Type B pancreatic cell (in vitro differentiated cells): ENCODE results near the gene ACKR3. TPM values are rescaled to one million over a fixed set of nuclear protein-coding genes. Genes with fewer than 3 reads are reported as not detected.

Experiments
- DNase-seq: peaks from one replicate; pipeline ENCODE4 v3.0.0; 2021; ENCODE audit warnings: mixed read lengths; ENCODE audit not compliant: unreplicated experiment; ENCODE audit errors: extremely low spot score
- H3K27ac Mint-ChIP-seq: 2 replicates; pipeline ENCODE4 v1.8.0; 2021; ENCODE audit warnings: mild to moderate bottlenecking, mixed read lengths
- H3K27me3 Mint-ChIP-seq: 2 replicates; pipeline ENCODE4 v1.8.0; 2021; ENCODE audit warnings: mixed read lengths
- H3K36me3 Mint-ChIP-seq: 2 replicates; pipeline ENCODE4 v1.8.0; 2021; ENCODE audit warnings: mixed read lengths
- H3K4me1 Mint-ChIP-seq: one replicate; pipeline ENCODE4 v1.8.0; 2021; ENCODE audit warnings: mixed read lengths; ENCODE audit not compliant: unreplicated experiment
- H3K4me3 Mint-ChIP-seq: 2 replicates; pipeline ENCODE4 v1.8.0; 2021; ENCODE audit warnings: mild to moderate bottlenecking, mixed read lengths
- H3K9me3 Mint-ChIP-seq: 2 replicates; pipeline ENCODE4 v1.8.0; 2021; ENCODE audit warnings: mixed read lengths
- total RNA-seq: library from RNA; stranded (reverse); gene quantifications from 2 replicates; pipeline ENCODE4 v1.2.1, GENCODE V29; 2021; ENCODE audit warnings: low replicate concordance
- TF ChIP-seq, protein P1 (sequence below): fragments of 200-600 bp; sonication (generic); conservative IDR thresholded peaks from 2 replicates; pipeline ENCODE4 v1.5.0; 2021; ENCODE audit warnings: antibody characterized with exemption, mild to moderate bottlenecking

Gene ACKR3
- total RNA-seq, 1 donor from 2014 or later: 44.6 TPM

DNA sequence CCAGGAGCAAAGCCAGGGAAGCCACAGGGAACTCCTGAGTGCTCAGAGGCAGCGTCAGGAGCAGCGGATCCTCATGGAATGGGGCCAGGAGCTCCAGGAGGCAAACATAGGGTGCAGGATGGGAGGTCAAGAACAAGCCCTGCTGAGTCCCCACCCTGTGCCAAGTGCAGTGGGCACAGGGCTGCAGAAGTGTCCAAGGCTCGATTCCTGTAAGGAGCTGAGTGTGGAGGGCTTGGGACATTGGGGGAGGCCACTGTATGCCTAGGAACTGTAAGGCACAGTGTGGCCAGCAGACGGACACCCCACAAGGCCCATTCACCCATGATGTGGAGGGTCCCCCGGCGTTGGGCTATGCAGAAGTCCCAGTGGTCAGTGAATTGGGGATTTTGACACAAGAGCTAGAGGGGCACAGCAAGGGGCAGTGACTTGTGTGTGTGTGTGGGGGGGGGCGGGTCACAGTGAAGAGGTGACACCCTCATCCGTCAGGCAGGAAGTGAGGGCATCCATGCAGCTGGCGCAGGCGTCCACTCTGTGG, 55.6 kb downstream of the ACKR3 start:
- H3K36me3 Mint-ChIP-seq: no peaks in the 10 kb centered on the region
- peaks cover 3% of the 10 kb centered on the region for H3K4me1 Mint-ChIP-seq
- H3K27ac Mint-ChIP-seq: no peak overlapping the region
- no peak overlapping the region for H3K4me3 Mint-ChIP-seq
- H3K27me3 Mint-ChIP-seq: peaks cover 13% of the 10 kb centered on the region
- H3K9me3 Mint-ChIP-seq: no peaks in the 10 kb centered on the region
- DNase-seq: no peak
- TF ChIP-seq, protein P1, sequence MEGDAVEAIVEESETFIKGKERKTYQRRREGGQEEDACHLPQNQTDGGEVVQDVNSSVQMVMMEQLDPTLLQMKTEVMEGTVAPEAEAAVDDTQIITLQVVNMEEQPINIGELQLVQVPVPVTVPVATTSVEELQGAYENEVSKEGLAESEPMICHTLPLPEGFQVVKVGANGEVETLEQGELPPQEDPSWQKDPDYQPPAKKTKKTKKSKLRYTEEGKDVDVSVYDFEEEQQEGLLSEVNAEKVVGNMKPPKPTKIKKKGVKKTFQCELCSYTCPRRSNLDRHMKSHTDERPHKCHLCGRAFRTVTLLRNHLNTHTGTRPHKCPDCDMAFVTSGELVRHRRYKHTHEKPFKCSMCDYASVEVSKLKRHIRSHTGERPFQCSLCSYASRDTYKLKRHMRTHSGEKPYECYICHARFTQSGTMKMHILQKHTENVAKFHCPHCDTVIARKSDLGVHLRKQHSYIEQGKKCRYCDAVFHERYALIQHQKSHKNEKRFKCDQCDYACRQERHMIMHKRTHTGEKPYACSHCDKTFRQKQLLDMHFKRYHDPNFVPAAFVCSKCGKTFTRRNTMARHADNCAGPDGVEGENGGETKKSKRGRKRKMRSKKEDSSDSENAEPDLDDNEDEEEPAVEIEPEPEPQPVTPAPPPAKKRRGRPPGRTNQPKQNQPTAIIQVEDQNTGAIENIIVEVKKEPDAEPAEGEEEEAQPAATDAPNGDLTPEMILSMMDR: no peak

DNA sequence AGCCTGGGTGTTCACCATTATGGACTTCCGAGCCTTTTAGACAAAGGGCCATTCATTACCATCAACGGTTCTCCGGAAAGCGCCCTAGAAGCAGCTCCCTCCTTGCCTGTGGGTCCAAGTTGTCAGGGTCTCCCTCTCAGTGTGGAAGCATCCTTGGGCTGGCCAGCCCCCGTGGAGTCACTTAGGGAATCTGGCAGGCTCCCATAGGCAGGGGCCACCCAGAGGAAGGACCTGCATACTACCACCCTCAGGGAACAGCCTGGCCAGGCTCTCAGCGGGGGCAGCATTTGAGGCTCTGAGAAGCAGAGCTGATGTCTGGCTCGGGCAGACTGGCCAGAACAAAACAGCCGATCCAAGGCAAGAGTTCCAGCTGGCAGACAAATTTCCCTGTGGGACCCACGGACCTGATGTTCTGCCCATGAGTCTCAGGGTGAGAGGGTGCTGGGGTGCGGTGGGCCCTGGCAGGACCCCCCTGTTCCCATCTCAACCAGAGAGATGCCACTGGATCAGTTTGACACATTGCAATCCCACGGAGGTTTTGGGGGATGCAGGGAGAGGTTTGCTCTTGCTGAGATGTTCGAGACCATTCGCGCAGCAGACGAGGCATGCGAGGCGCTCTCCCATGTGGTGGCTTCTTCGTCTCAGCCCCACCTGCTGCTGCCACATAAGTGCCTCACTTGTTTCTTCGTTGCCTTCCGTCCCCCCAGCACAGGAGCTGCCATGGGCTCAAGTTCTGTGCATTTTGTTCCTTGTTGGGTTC, 56.9 kb downstream of the ACKR3 start:
- H3K27me3 Mint-ChIP-seq: peaks cover 3% of the 10 kb centered on the region
- no peak overlapping the region for H3K27ac Mint-ChIP-seq
- no peak for DNase-seq
- peaks cover 4% of the 10 kb centered on the region for H3K4me1 Mint-ChIP-seq
- TF ChIP-seq, protein P1: no peak
- no peaks in the 10 kb centered on the region for H3K9me3 Mint-ChIP-seq
- H3K4me3 Mint-ChIP-seq: no peak overlapping the region
- H3K36me3 Mint-ChIP-seq: no peaks in the 10 kb centered on the region

DNA sequence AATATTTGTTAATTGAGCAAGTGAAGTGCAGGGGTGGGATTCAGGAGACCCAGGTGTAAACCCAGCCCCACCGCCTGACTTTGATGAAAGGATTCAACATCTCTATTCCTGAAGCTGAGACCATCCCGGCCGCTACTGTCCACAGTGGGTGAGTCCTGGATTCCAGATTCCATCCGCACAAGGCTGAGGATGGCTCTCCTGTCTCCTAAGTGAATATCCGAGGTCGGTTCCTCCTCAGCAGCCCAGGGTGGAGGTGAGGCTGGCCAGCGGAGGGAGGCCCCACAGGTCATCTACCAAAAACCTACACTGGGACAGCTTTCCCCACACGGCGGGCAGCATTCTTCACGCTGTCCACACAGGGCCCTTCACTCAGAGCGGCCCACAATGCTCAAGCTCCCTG, 57.6 kb downstream of the ACKR3 start:
- Mint-ChIP-seq H3K27me3 (peaks cover 3% of the 10 kb centered on the region), H3K9me3 (no peaks in the 10 kb centered on the region), H3K36me3 (no peaks in the 10 kb centered on the region), H3K4me3 (no peak overlapping the region), H3K27ac (no peak overlapping the region), H3K4me1 (peaks cover 8% of the 10 kb centered on the region)
- TF ChIP-seq, protein P1: no peak
- DNase-seq: no peak

DNA sequence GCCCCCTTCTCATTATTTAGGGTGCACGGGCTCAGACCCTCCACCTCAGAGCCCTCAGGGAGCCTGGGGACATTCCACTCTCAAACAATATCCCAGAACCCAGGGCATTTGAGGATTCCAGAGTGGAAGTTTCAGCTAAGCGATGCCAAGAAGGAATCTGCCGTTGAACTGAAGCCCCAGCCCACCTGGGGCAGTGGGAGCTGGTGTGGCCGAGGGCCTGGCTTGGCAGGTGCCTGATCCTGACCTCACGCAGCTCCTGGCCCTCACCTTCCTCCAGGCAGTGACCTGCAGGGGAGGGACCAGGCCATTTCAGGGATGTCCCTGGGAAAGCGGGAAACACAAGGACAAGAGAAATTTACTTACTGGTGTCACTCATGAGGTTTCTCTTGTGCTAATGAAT, 58.2 kb downstream of the ACKR3 start:
- no peaks in the 10 kb centered on the region for H3K9me3 Mint-ChIP-seq
- H3K27me3 Mint-ChIP-seq: peaks cover 8% of the 10 kb centered on the region
- H3K4me1 Mint-ChIP-seq: peaks cover 15% of the 10 kb centered on the region
- no peak overlapping the region for H3K27ac Mint-ChIP-seq
- DNase-seq: no peak
- TF ChIP-seq, protein P1: no peak
- no peak overlapping the region for H3K4me3 Mint-ChIP-seq
- H3K36me3 Mint-ChIP-seq: no peaks in the 10 kb centered on the region

DNA sequence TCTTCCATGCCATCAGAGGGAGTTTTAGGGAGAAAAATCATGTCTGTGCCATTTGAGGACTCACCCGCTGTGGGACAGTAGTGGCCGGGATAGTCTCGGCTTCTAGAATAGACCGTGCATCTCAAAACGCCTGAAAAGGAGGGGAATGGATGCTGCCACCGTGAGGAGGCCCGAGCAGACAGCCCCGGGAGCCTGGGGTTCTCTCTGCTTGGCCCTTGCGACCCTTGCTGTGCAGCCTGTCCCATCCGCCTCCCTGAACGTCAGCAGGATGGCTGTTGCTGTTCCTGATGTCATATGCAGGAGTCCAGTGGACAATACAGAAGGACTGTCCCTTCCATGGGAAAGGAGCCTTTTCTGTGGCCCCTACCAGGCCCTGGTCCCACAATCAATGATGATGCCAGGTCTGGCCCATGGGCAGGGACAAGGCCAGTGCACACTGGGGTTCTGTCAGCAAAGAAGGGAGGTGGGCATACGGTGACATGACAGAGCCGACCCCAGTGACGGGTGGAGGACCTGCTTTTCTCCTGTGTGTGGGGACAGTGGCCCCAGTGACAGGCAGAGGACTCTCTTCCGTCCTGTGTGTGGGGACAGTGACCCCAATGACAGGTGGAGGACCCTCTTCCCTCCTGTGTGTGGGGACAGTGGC, 58.8 kb downstream of the ACKR3 start:
- H3K27me3 Mint-ChIP-seq: peaks cover 11% of the 10 kb centered on the region
- no peak overlapping the region for H3K4me3 Mint-ChIP-seq
- no peak for DNase-seq
- TF ChIP-seq, protein P1: no peak
- no peaks in the 10 kb centered on the region for H3K9me3 Mint-ChIP-seq
- no peaks in the 10 kb centered on the region for H3K36me3 Mint-ChIP-seq
- H3K4me1 Mint-ChIP-seq: peaks cover 16% of the 10 kb centered on the region
- no peak overlapping the region for H3K27ac Mint-ChIP-seq
